ENCODE measurements around the gene SLC8A2.
A peak's percentile ranks its signal among the peaks of the same experiment; 100 is the strongest.

The SLC8A2 gene

GRCh38 chr19:47437500-47437899, 34.2 kb downstream of the SLC8A2 start:
- no peaks in the 10 kb centered on the region for H3K4me1 ChIP-seq (ENCODE audit: control insufficient read depth, insufficient read depth, low read length, poor library complexity, severe bottlenecking)
- H3K4me3 ChIP-seq (ENCODE audit: extremely low read depth, insufficient read depth, low read length, poor library complexity, severe bottlenecking), result no peak overlapping the region
- H3K27ac ChIP-seq (ENCODE audit: low read depth, low read length, severe bottlenecking), result no peak overlapping the region
- no peaks in the 10 kb centered on the region for H3K9me3 ChIP-seq (ENCODE audit: control insufficient read depth, low read length)
- H3K36me3 ChIP-seq (ENCODE audit: control insufficient read depth, insufficient read depth, low read length), result no peaks in the 10 kb centered on the region
- WGBS, 2 experiments (ENCODE audit: insufficient coverage in 2 of 2), result 51 to 67% methylated on average over 8 to 9 of the region's 12 CpGs

- Histone ChIP-seq H3K27ac (ENCODE audit: low read depth, low read length, severe bottlenecking) (no peak overlapping the region), H3K4me1 (ENCODE audit: control insufficient read depth, insufficient read depth, low read length, poor library complexity, severe bottlenecking) (no peaks in the 10 kb centered on the region)
- WGBS, 2 experiments (ENCODE audit: insufficient coverage in 2 of 2), result 36 to 44% methylated on average over 16 to 17 of the region's 17 CpGs
Measured at GRCh38 chr19:47436712-47437401, 34.8 kb downstream of the SLC8A2 start.

GRCh38 chr19:47435883-47436417, 35.7 kb downstream of the SLC8A2 start:
- H3K9me3 ChIP-seq (ENCODE audit: control insufficient read depth, low read length), result no peaks in the 10 kb centered on the region
- H3K4me3 ChIP-seq (ENCODE audit: extremely low read depth, insufficient read depth, low read length, poor library complexity, severe bottlenecking), result no peak overlapping the region
- no peaks in the 10 kb centered on the region for H3K4me1 ChIP-seq (ENCODE audit: control insufficient read depth, insufficient read depth, low read length, poor library complexity, severe bottlenecking)
- H3K27ac ChIP-seq (ENCODE audit: low read depth, low read length, severe bottlenecking), result no peak overlapping the region
- WGBS, 2 experiments (ENCODE audit: insufficient coverage in 2 of 2), result 71 to 88% methylated on average over 4 to 5 of the region's 6 CpGs
- H3K36me3 ChIP-seq (ENCODE audit: control insufficient read depth, insufficient read depth, low read length), result no peaks in the 10 kb centered on the region

More at GRCh38 chr19:47436712-47437401, 34.8 kb downstream of the SLC8A2 start:
- Histone ChIP-seq H3K4me3 (ENCODE audit: extremely low read depth, insufficient read depth, low read length, poor library complexity, severe bottlenecking) (no peak overlapping the region), H3K9me3 (ENCODE audit: control insufficient read depth, low read length) (no peaks in the 10 kb centered on the region), H3K36me3 (ENCODE audit: control insufficient read depth, insufficient read depth, low read length) (no peaks in the 10 kb centered on the region)

GRCh38 chr19:47435196-47435595, 36.5 kb downstream of the SLC8A2 start:
- Histone ChIP-seq H3K27ac (ENCODE audit: low read depth, low read length, severe bottlenecking) (no peak overlapping the region), H3K4me3 (ENCODE audit: extremely low read depth, insufficient read depth, low read length, poor library complexity, severe bottlenecking) (no peak overlapping the region), H3K36me3 (ENCODE audit: control insufficient read depth, insufficient read depth, low read length) (no peaks in the 10 kb centered on the region), H3K4me1 (ENCODE audit: control insufficient read depth, insufficient read depth, low read length, poor library complexity, severe bottlenecking) (peaks cover 2% of the 10 kb centered on the region), H3K9me3 (ENCODE audit: control insufficient read depth, low read length) (no peaks in the 10 kb centered on the region)
- 65 to 76% methylated on average over 10 to 12 of the region's 16 CpGs for WGBS, 2 experiments (ENCODE audit: insufficient coverage in 2 of 2)

GRCh38 chr19:47434088-47434487, 37.6 kb downstream of the SLC8A2 start:
- Histone ChIP-seq H3K27ac (ENCODE audit: low read depth, low read length, severe bottlenecking) (no peak overlapping the region), H3K9me3 (ENCODE audit: control insufficient read depth, low read length) (no peaks in the 10 kb centered on the region), H3K4me1 (ENCODE audit: control insufficient read depth, insufficient read depth, low read length, poor library complexity, severe bottlenecking) (peaks cover 9% of the 10 kb centered on the region), H3K36me3 (ENCODE audit: control insufficient read depth, insufficient read depth, low read length) (no peaks in the 10 kb centered on the region), H3K4me3 (ENCODE audit: extremely low read depth, insufficient read depth, low read length, poor library complexity, severe bottlenecking) (no peak overlapping the region)
- 88 to 91% methylated on average over 7 of the region's 7 CpGs for WGBS, 2 experiments (ENCODE audit: insufficient coverage in 2 of 2)

GRCh38 chr19:47433121-47433520, 38.6 kb downstream of the SLC8A2 start:
- Histone ChIP-seq H3K27ac (ENCODE audit: low read depth, low read length, severe bottlenecking) (no peak overlapping the region), H3K36me3 (ENCODE audit: control insufficient read depth, insufficient read depth, low read length) (no peaks in the 10 kb centered on the region), H3K4me1 (ENCODE audit: control insufficient read depth, insufficient read depth, low read length, poor library complexity, severe bottlenecking) (peaks cover 9% of the 10 kb centered on the region), H3K9me3 (ENCODE audit: control insufficient read depth, low read length) (no peaks in the 10 kb centered on the region), H3K4me3 (ENCODE audit: extremely low read depth, insufficient read depth, low read length, poor library complexity, severe bottlenecking) (no peak overlapping the region)
- 63 to 92% methylated on average over 1 of the region's 1 CpG for WGBS, 2 experiments (ENCODE audit: insufficient coverage in 2 of 2)

- Histone ChIP-seq H3K36me3 (ENCODE audit: control insufficient read depth, insufficient read depth, low read length) (no peaks in the 10 kb centered on the region), H3K27ac (ENCODE audit: low read depth, low read length, severe bottlenecking) (no peak overlapping the region), H3K4me3 (ENCODE audit: extremely low read depth, insufficient read depth, low read length, poor library complexity, severe bottlenecking) (no peak overlapping the region), H3K9me3 (ENCODE audit: control insufficient read depth, low read length) (no peaks in the 10 kb centered on the region), H3K4me1 (ENCODE audit: control insufficient read depth, insufficient read depth, low read length, poor library complexity, severe bottlenecking) (peaks cover 13% of the 10 kb centered on the region)
Measured at GRCh38 chr19:47432499-47432898, 39.2 kb downstream of the SLC8A2 start.

- no peak overlapping the region for H3K4me3 ChIP-seq (ENCODE audit: extremely low read depth, insufficient read depth, low read length, poor library complexity, severe bottlenecking)
- H3K4me1 ChIP-seq (ENCODE audit: control insufficient read depth, insufficient read depth, low read length, poor library complexity, severe bottlenecking), result peaks cover 15% of the 10 kb centered on the region
- H3K36me3 ChIP-seq (ENCODE audit: control insufficient read depth, insufficient read depth, low read length), result no peaks in the 10 kb centered on the region
- no peaks in the 10 kb centered on the region for H3K9me3 ChIP-seq (ENCODE audit: control insufficient read depth, low read length)
- 92 to 94% methylated on average over 18 of the region's 18 CpGs for WGBS, 2 experiments (ENCODE audit: insufficient coverage in 2 of 2)
- no peak overlapping the region for H3K27ac ChIP-seq (ENCODE audit: low read depth, low read length, severe bottlenecking)
Measured at GRCh38 chr19:47432091-47432490, 39.6 kb downstream of the SLC8A2 start.

- WGBS, 2 experiments (ENCODE audit: insufficient coverage in 2 of 2), result 17 to 21% methylated on average over 55 to 69 of the region's 69 CpGs
- Histone ChIP-seq H3K4me3 (ENCODE audit: extremely low read depth, insufficient read depth, low read length, poor library complexity, severe bottlenecking) (peak overlapping the region; percentile 5), H3K36me3 (ENCODE audit: control insufficient read depth, insufficient read depth, low read length) (no peaks in the 10 kb centered on the region), H3K27ac (ENCODE audit: low read depth, low read length, severe bottlenecking) (no peak overlapping the region), H3K9me3 (ENCODE audit: control insufficient read depth, low read length) (no peaks in the 10 kb centered on the region), H3K4me1 (ENCODE audit: control insufficient read depth, insufficient read depth, low read length, poor library complexity, severe bottlenecking) (peaks cover 15% of the 10 kb centered on the region)
Measured at GRCh38 chr19:47430041-47430802, 41.5 kb downstream of the SLC8A2 start.

GRCh38 chr19:47429140-47429793, 42.4 kb downstream of the SLC8A2 start:
- no peak overlapping the region for H3K4me3 ChIP-seq (ENCODE audit: extremely low read depth, insufficient read depth, low read length, poor library complexity, severe bottlenecking)
- no peaks in the 10 kb centered on the region for H3K36me3 ChIP-seq (ENCODE audit: control insufficient read depth, insufficient read depth, low read length)
- peaks cover 15% of the 10 kb centered on the region for H3K4me1 ChIP-seq (ENCODE audit: control insufficient read depth, insufficient read depth, low read length, poor library complexity, severe bottlenecking)
- WGBS, 2 experiments (ENCODE audit: insufficient coverage in 2 of 2), result 38 to 51% methylated on average over 5 to 12 of the region's 20 CpGs
- H3K27ac ChIP-seq (ENCODE audit: low read depth, low read length, severe bottlenecking), result no peak overlapping the region
- H3K9me3 ChIP-seq (ENCODE audit: control insufficient read depth, low read length), result no peaks in the 10 kb centered on the region
